ENCODE data around the gene ABHD17A.
"Not testable (repeated sequence)": the region's sequence is repeated elsewhere in the genome, so short reads cannot be mapped to it uniquely, and the experiment has no call there.

Gene ABHD17A

GRCh38 chr19:1879982-1880381, 5.3 kb downstream of the ABHD17A start:
- not testable (repeated sequence) for DNase-seq

GRCh38 chr19:1878583-1878982, 6.7 kb downstream of the ABHD17A start:
- not testable (repeated sequence) for DNase-seq

GRCh38 chr19:1877280-1877660, 8.0 kb downstream of the ABHD17A start:
- not testable (repeated sequence) for DNase-seq

GRCh38 chr19:1876496-1877279, 8.6 kb downstream of the ABHD17A start:
- DNase-seq = not testable (repeated sequence)

- peak; percentile 84 for DNase-seq
Measured at GRCh38 chr19:1875646-1876495, 9.4 kb downstream of the ABHD17A start.

GRCh38 chr19:1875265-1875645, 10.0 kb downstream of the ABHD17A start:
- DNase-seq = not testable (repeated sequence)

- no peak for DNase-seq
Measured at GRCh38 chr19:1874554-1875185, 10.6 kb downstream of the ABHD17A start.

- no peak for DNase-seq
Measured at GRCh38 chr19:1873524-1874473, 11.5 kb downstream of the ABHD17A start.

- no peak for DNase-seq
Measured at GRCh38 chr19:1872807-1873523, 12.3 kb downstream of the ABHD17A start.

- DNase-seq = no peak
Measured at GRCh38 chr19:1871630-1872029, 13.7 kb downstream of the ABHD17A start.

- no peak for DNase-seq
Measured at GRCh38 chr19:1871140-1871597, 14.1 kb downstream of the ABHD17A start.

- no peak for DNase-seq
Measured at GRCh38 chr19:1868971-1869370, 16.3 kb downstream of the ABHD17A start.

- no peak for DNase-seq
Measured at GRCh38 chr19:1867349-1867724, 18.0 kb downstream of the ABHD17A start.

GRCh38 chr19:1866693-1867348, 18.5 kb downstream of the ABHD17A start:
- no peak for DNase-seq

GRCh38 chr19:1865172-1866010, 19.9 kb downstream of the ABHD17A start:
- DNase-seq = no peak

- DNase-seq = peak; percentile 63
Measured at GRCh38 chr19:1864480-1865171, 20.7 kb downstream of the ABHD17A start.

GRCh38 chr19:1863638-1864479, 21.4 kb downstream of the ABHD17A start:
- DNase-seq = peak; percentile 91

GRCh38 chr19:1863328-1863637, 22.0 kb downstream of the ABHD17A start, which contains the start of gene KLF16:
Gene KLF16 (minus strand): TSS chr19:1863579. CDS start chr19:1863497, 82 bp downstream.
- no peak for DNase-seq

All from NK-92 treated with Interleukin-12 subunit alpha and Interleukin-12 subunit beta, amount 100 ng/mL, for 24 hours (cell line).